GM19193 (cell line): Measurements from ENCODE around the gene LINC01488.

Source experiments
- POLR2A ChIP-seq: IDR thresholded peaks from 4 replicates; pipeline ENCODE4 v1.6.1; 2011; ENCODE audit not compliant: insufficient read depth, insufficient read length; ENCODE audit errors: extremely low read depth

LINC01488 gene

DNA sequence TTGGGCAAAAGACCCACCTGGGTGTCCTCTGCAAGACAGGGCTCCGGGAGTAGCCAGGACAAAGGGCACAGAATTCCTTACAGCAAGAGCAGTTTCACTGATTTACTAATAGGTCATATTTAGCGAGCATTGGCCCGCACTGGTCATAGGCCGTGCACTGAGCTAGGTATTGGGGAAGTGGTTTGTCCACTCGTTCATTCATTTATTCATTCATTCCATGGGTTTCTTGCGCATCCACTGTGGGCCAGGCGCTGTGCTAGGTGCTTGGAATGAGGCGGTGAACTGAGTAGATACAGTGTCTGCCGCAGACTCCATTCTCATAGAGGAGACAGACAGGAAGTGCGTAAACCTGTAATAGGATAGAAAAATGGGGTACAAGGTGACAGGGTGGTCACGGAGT, 13.2 kb upstream of the LINC01488 start:
- no peak for TF ChIP-seq POLR2A

DNA sequence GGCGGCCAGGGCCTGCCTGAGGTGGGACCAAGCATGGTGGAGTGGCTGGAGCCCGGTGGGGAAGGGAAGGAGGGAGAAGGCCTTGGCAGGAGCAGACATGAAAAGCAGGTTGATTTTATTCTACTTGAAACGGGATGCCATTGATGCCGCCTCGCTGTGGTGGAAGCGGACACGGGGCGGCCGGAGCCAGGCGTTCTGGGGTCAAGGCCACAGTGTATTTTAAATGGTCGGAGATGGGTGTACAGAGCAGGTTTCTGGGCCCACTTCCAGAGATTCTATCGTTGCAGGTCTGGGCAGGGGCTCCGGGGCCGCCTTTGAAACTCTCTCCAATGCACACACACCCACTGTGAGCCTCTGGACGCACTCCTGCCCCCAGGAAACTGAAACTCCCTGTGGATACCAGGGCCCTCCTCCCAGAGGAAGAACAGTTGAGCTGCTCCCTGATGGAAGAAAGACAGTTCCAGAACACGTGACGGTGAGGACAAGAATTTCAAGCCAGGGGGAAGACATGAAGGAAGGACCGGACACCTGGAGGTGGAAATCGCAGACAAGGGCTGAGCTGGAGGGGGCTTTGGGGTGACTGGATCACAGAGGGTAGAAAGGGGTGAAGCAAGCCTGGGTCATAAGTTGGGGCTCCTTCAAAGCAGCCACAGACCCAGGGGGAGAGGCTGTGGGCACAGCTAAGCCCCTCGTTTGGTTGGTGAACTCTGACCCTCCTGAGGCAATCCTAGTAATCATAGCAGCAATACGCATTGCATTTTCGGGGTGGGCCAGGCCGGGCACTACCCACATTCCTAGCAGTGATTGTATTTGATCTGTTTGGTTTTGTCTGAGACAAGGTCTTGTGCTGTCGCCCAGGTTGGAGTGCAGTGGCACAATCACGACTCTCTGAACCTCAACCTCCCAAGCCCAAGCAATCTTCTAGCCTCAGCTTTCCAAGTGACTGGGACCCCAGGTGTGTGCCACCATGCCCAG, 12.3 kb upstream of the LINC01488 start:
- TF ChIP-seq POLR2A: no peak

DNA sequence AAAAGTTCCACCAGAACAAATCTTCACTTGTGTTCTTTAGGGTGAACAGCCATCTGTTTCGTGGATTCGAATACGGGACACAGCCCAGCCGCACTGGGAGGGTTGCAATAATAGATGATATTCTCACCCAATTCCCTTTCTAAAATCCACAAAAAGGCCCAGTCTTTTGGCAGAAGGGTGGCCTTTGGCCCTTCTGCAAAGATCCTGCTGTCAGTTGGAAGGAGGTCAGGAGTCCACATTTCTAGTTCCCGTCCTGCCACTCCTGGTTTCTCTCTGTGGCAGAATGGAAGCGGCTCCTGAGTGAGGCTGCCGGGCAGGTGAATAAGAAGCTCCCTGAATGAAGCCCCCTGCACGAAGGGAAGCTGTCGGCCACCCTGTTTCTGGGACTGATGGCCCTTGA, 11.2 kb upstream of the LINC01488 start:
- no peak for TF ChIP-seq POLR2A

DNA sequence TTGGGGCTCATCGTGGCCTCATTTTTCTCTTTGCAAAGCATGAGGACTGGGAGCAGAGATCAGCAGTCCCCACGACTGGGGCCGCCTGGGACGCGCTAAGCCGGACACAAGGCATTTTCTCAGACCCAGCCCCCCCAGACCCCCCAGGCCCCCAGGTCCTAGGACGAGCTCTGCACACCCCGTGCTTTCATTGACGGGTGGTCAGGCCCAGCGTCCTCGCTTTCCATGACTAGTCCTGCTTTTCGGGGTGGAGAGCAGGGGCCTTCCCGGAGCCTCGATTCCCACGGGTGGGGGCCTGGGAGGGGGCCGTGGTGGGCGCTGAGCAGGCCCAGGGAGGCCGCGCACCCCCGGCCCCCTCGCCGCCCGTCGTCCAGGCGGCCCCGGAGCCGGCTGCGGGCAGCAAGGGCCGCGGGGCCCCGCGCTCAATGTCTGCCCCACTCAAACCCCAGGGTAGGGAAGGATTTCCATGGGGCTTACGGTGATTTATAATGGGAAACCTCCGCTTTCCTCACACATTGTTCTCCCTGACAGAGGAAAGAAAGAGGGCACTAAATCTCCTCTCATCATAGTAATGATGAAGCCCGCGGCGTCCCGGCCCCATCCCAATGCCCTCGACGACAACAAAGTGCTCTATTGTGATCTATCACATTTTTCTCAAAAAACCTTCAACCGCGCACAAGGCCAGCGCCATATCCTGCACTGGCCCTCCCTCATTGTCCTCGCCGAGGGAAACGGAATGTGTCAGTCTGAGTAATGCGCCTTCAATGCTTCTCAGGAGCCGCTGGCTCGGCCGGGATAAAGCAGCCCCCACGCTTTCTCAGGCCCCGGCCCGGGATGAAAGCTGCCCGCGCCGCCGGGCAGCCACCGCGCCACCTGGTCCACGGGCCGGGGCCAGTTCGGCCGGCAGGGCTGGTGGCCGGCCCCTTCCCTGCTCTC, 10.4 kb upstream of the LINC01488 start:
- no peak for TF ChIP-seq POLR2A

DNA sequence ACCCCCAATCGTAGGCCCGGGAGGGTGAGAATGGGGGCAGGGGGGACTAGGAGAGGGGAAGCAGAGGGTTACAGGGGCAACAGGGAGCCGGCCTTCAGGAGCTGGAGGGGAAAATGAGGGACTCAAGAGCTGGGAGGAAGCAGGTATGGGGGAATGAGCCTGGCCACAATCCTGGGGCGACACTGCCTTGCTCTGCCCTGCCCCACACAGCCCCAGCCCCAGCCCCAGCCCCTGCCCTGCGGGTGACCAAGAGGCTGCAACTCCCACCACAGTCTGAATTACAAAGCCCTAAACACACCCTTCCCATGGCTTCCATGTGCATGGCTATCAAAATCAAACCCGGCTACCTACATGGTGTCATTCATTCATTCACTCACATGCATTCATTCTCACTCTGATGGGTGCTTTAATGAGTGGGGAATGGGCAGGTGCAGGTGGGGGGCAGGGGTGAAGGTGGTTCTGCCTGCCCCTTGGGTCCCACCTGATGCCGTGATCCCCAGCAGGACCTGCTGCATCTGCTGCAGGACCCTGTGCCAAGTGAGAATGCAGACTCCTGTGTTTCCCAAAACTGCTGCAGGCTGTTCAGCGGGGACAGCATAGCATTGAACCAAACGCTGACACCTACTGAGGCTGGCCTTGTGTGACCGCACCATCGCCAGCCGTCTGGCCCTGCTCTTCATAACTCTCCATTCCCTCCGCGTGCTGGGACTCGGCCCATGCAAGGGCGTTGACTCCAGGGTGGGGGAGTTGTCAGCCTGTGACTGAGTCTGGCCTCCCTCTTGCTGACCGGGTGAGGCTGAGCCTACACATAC, 9.5 kb upstream of the LINC01488 start:
- no peak for TF ChIP-seq POLR2A

DNA sequence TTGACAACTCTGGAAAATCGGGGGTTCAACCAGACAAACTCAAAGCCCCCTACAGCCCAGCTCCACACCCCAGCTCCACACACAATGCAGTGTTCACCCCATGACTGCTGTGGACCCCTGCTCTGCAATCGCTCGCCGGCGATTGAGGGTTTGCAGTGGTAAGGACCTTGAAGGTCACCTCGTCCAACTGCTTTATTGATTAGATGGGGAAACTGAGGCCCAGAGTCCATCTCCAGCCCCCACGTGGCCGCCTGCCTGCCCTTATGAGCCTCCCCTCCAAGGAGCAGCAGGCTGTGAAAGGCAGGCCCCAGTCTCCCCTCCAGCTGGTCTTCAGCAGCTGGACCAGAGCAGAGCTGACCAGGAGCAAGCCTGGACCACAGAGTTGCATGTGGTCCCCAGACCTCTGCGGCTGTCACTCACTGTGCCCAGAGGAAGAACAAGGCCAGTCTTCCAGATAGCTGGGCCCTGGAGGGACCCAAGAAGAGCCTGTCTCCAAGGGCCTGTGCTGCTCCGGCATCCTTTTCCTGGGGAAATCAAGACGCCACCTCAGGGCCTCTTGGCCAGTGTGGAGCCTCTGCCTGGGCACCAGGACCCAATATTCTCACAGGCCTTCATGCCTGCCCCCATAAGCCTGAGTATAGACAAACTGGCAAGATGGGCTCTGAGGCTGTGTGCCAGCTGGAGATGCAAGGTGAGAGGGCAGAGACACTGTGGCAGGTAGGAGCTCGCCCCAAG, 8.8 kb upstream of the LINC01488 start:
- TF ChIP-seq POLR2A: no peak

DNA sequence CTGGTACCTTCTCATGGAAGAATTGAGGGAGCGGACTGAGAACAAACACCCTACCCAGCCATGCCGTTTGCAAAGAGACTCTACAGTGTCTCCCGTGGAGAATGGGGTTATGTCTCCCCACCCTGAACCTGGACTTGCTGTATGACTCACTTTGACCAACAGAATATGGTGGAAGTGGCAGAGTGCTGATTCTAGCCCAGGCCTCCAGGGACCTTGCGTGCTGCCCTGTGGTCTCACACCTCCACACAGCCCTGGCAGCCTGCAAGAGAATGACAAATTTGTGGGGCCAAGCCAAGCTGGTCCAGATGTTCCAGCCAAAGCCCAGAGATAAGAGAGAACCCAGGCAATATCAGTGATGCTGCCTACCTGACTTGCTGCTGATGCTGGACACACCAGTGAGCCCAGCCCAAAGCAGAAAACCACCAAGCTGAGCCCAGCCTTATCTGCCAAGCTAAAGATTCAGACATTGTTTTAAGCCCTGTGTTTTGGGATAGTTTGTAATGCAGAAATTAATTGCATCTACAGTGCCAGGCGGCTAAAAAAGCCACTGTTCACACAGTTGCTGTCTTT, 8.1 kb upstream of the LINC01488 start:
- TF ChIP-seq POLR2A: no peak

DNA sequence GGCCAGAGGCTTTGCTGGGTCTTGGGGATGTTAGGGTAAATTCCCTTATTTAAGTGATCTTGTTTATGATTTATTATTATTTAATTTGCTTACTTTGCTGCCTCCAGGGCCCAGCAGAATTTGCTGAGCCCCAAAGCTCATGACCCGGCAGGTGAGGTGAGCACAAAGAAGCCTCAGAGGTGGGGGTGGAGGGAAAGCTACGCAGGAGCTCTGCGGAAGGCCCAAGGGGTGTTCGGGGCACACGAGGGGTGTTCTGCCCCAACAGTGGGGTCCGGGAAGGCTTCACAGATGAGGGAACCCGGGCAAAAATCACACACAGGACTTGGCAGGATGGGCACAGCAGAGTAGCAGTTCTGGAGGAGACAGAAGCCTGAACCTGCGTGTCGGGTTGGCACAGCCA, 6.7 kb upstream of the LINC01488 start:
- no peak for TF ChIP-seq POLR2A

DNA sequence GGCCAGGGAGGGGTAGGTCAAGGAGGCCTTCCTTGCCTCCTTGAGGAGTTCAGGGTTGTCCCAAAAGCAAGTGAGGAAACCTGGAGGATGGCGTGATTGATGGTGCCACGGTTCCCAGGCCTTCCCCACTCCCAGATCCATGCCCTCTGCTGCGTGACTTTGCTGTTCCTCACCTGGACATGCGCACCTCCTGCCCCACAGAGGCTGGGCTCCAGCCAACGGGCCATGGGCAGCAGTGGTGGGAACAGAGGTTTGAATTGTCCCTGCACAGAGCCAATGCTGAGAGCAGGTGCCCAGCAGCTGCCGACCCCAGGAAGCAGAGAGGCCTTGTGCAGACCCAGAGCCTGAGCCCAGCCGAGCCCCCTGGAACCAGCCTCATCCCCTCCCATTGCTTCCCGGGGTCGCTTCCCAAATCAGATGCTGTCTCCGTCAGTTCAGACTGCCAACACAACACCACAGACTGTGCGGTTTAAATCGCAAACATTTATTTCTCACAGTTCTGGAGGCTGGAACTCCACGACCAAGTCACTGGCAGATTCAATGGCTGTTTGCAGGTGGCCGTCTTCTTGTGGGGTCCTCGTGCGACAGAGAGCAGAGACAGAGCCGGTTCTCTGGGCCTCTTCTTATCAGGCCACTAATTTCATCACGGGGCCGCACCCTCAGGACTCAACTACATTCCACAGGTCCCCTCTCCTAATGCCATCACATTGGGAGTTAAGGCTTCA, 6.2 kb upstream of the LINC01488 start:
- TF ChIP-seq POLR2A: no peak

DNA sequence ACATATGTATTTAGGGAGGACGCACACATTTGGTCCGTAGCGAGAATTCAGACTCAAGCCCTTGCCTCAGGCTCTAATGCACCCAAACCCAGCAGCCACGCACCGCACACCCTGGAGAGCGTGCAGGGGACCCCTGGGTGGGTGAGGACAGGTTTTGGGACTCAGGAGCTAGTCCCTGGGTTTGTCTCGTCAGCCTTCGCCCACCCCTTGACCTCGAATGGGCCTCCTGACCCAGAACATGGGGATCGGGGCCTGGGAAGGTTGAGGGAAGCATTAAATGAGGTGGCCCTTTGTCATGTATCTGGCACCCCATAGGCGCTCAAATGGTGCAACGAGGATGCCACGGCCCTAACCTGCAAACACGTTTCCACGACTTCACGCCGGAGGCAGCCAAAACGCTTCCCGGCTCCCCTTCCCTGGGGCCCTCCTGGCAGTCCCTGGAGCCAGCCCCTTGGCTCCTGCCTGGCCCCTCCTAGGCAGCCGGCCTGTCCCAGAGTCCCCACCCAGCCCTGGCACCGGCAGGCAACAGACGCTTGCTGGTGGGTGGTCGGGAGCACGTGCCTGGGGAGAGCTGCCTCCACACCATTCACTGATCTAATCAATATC, 5.5 kb upstream of the LINC01488 start:
- no peak for TF ChIP-seq POLR2A

DNA sequence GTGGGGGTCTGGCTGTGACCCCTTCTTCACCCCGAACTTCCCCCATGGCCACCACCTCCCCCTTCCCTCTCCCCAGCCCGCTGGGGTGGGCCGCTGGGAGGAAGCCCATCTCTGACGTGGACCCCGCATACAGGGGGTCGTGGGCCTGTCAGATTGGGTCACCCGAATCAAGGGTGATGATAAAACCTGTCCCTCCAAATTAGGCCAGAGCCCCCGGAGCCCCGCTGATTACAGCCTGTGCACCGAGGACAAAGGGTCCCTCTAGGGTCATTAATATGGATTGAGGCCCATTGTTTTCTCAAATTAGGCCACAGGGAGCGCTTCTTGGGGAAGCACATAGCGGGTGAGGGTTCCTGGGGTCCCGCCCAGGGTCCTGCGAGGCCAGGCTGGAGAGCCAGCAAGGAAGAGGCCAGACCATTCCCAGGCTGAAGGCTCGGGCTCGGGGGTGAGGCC, 4.9 kb upstream of the LINC01488 start:
- TF ChIP-seq POLR2A: no peak

DNA sequence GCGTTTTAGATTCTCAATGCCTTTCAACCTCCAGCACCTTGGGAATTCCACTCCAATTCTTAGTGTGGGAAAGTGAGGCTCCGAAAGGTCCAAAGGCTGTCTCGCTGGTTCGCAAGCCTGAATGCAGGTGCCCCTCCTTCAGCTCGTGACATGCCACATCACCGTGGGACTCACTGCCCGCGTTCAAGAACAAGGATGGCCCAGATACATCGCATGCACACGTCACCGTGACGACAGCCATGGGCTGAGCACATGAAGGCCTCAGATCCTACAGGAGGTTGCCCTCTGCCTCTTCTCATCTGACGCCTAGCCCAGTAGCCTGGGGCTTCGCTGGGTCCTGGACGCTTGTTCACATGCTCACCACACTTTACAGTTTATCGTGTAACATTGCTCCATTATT, 4.4 kb upstream of the LINC01488 start:
- TF ChIP-seq POLR2A: no peak
